Liver (tissue), 9 donors: ENCODE results near the gene STRA6. TPM values are rescaled to one million over a fixed set of nuclear protein-coding genes. Genes with fewer than 3 reads are reported as not detected.

Experiments used
- DNase-seq: peaks from one replicate; pipeline ENCODE4 v3.0.0-alpha.2; 2017; ENCODE audit warnings: low spot score
- H3K27ac ChIP-seq, 2 donors: one replicate each; pipeline ENCODE4 v1.7.0; 2013; ENCODE audit warnings: inconsistent platforms in 2 of 2, low read length in 2 of 2, control low read depth in 1 of 2, low read depth in 1 of 2, mild to moderate bottlenecking in 1 of 2
- H3K27me3 ChIP-seq, 4 donors: one replicate each; pipeline versions ENCODE4 v1.6.1 to v1.7.0; 2013; ENCODE audit warnings: low read length in 3 of 4, inconsistent platforms in 1 of 4, mild to moderate bottlenecking in 1 of 4, moderate library complexity in 1 of 4; ENCODE audit not compliant: control insufficient read depth in 4 of 4, insufficient read depth in 4 of 4
- H3K36me3 ChIP-seq, 4 donors: one replicate each; pipeline versions ENCODE4 v1.6.1 to v1.7.0; 2013; ENCODE audit warnings: low read length in 3 of 4, mild to moderate bottlenecking in 3 of 4, low read depth in 1 of 4, moderate library complexity in 1 of 4; ENCODE audit not compliant: control insufficient read depth in 4 of 4, insufficient read depth in 3 of 4
- H3K4me1 ChIP-seq, 4 donors: one replicate each; pipeline versions ENCODE4 v1.6.1 to v1.7.0; 2013; ENCODE audit warnings: low read length in 3 of 4, mild to moderate bottlenecking in 3 of 4, moderate library complexity in 1 of 4; ENCODE audit not compliant: control insufficient read depth in 4 of 4, insufficient read depth in 4 of 4
- H3K4me3 ChIP-seq, 3 donors: one replicate each; pipeline versions ENCODE4 v1.6.1 to v1.7.0; 2013; ENCODE audit warnings: low read length in 3 of 3, control low read depth in 1 of 3, low read depth in 1 of 3, mild to moderate bottlenecking in 1 of 3
- H3K9ac ChIP-seq, 2 donors: one replicate each; pipeline ENCODE4 v1.7.0; 2013; ENCODE audit warnings: low read length in 2 of 2, mild to moderate bottlenecking in 2 of 2, moderate library complexity in 2 of 2, control low read depth in 1 of 2, low read depth in 1 of 2
- H3K9me3 ChIP-seq, 4 donors: one replicate each; pipeline versions ENCODE4 v1.6.1 to v1.7.0; 2013; ENCODE audit warnings: low read length in 3 of 4; ENCODE audit not compliant: control insufficient read depth in 4 of 4
- EGR1 ChIP-seq, 2 donors: IDR thresholded peaks; 2 replicates each; pipeline ENCODE4 v1.6.1; 2016 to 2018; ENCODE audit warnings: antibody characterized with exemption in 2 of 2, low read depth in 2 of 2
- FOXA1 ChIP-seq: IDR thresholded peaks from 2 replicates; pipeline ENCODE4 v1.6.1; 2016; ENCODE audit warnings: antibody characterized with exemption
- GABPA ChIP-seq, 2 donors: IDR thresholded peaks in 1 of 2; conservative IDR thresholded peaks in 1 of 2; 2 replicates each; pipeline ENCODE4 v1.6.1; 2016; ENCODE audit warnings: antibody characterized with exemption in 2 of 2, mild to moderate bottlenecking in 1 of 2, moderate library complexity in 1 of 2
- HNF4A ChIP-seq, 2 donors: conservative IDR thresholded peaks; 2 replicates each; pipeline ENCODE4 v1.6.1; 2016; ENCODE audit warnings: antibody characterized with exemption in 2 of 2, mild to moderate bottlenecking in 2 of 2
- HNF4G ChIP-seq: IDR thresholded peaks from 2 replicates; pipeline ENCODE4 v1.6.1; 2016; ENCODE audit warnings: antibody characterized with exemption
- JUND ChIP-seq, 2 donors: IDR thresholded peaks; 2 replicates each; pipeline ENCODE4 v1.6.1; 2016; ENCODE audit warnings: antibody characterized with exemption in 2 of 2
- MAX ChIP-seq: IDR thresholded peaks from 2 replicates; pipeline ENCODE4 v1.6.1; 2016; ENCODE audit warnings: antibody characterized with exemption
- NR2F2 ChIP-seq: IDR thresholded peaks from 2 replicates; pipeline ENCODE4 v1.6.1; 2016; ENCODE audit warnings: antibody characterized with exemption
- RAD21 ChIP-seq, 2 donors: IDR thresholded peaks; 2 replicates each; pipeline ENCODE4 v1.6.1; 2016; ENCODE audit warnings: antibody characterized with exemption in 2 of 2, mild to moderate bottlenecking in 2 of 2
- REST ChIP-seq: IDR thresholded peaks from 2 replicates; pipeline ENCODE4 v1.6.1; 2016; ENCODE audit warnings: antibody characterized with exemption, mild to moderate bottlenecking
- RXRA ChIP-seq, 2 donors: IDR thresholded peaks; 2 replicates each; pipeline ENCODE4 v1.6.1; 2017 to 2018; ENCODE audit warnings: antibody characterized with exemption in 2 of 2, mild to moderate bottlenecking in 1 of 2
- SP1 ChIP-seq: IDR thresholded peaks from 2 replicates; pipeline ENCODE4 v1.6.1; 2018; ENCODE audit warnings: antibody characterized with exemption, mild to moderate bottlenecking
- TAF1 ChIP-seq: conservative IDR thresholded peaks from 2 replicates; pipeline ENCODE4 v1.6.1; 2016; ENCODE audit warnings: antibody characterized with exemption, mild to moderate bottlenecking
- ZBTB33 ChIP-seq: IDR thresholded peaks from 2 replicates; pipeline ENCODE4 v1.6.1; 2016; ENCODE audit warnings: antibody characterized with exemption
- WGBS: extraction: QIAGEN DNeasy Blood & Tissue Kit; methylation state at CpG from one replicate; pipeline ENCODE4 v1.1.7; 2013; 5-methylcytosine and 5-hydroxymethylcytosine counted together
- polyA plus RNA-seq, 2 donors: library from polyadenylated mRNA; stranded (reverse) in 1 of 2; unstranded in 1 of 2; fragments of 200-250 nt in 1 of 2; fragments of >200 nt in 1 of 2; fragmentation: Nextera tagmentation in 1 of 2; extraction: Ambion mirVana in 1 of 2; gene quantifications; one replicate each; pipeline versions ENCODE4 v1.2.1 to v1.2.3, GENCODE V29; 2013 to 2015
- total RNA-seq, 2 donors: library from RNA; depleted of rRNA; stranded (reverse); fragments of >200 nt; gene quantifications; one replicate each; pipeline ENCODE4 v1.2.3, GENCODE V29; 2014
- donor health status: healthy.
- donor health status: healthy.
- donor health status: healthy.
- donor health status: healthy.
- donor health status: healthy.

The STRA6 gene
- total and polyA plus RNA-seq, 4 donors: 3.1 TPM; not detected in 3

GRCh38 chr15:74193905-74194304, 8.7 kb downstream of the STRA6 start:
- no peak overlapping the region for H3K4me3 ChIP-seq
- H3K36me3 ChIP-seq: no peaks in the 10 kb centered on the region
- 73% methylated on average over 6 of the region's 6 CpGs for WGBS
- H3K9me3 ChIP-seq: no peaks in the 10 kb centered on the region
- no peak overlapping the region for H3K27ac ChIP-seq
- TF ChIP-seq REST (no peak), GABPA (IDR thresholded peaks at IDR 0.05 in 1 of 2, conservative IDR thresholded peaks at IDR 0.05 in 1 of 2) (no peak), RAD21 (IDR thresholded peaks at IDR 0.05) (no peak), JUND (IDR thresholded peaks at IDR 0.05) (no peak), NR2F2 (no peak), SP1 (no peak), HNF4A (conservative IDR thresholded peaks at IDR 0.05) (no peak), EGR1 (IDR thresholded peaks at IDR 0.05; ENCODE audit: low read depth in 2 of 2) (no peak), ZBTB33 (no peak), TAF1 (no peak), HNF4G (no peak)
- H3K9ac ChIP-seq: no peak overlapping the region
- no peak for DNase-seq
- no peaks in the 10 kb centered on the region for H3K27me3 ChIP-seq
- H3K4me1 ChIP-seq: no peaks in the 10 kb centered on the region

GRCh38 chr15:74193299-74193718, 9.3 kb downstream of the STRA6 start:
- H3K27me3 ChIP-seq: no peaks in the 10 kb centered on the region
- H3K36me3 ChIP-seq: no peaks in the 10 kb centered on the region
- H3K4me1 ChIP-seq: no peaks in the 10 kb centered on the region
- H3K9ac ChIP-seq: no peak overlapping the region
- no peak overlapping the region for H3K4me3 ChIP-seq
- TF ChIP-seq RXRA (IDR thresholded peaks at IDR 0.05): no peak
- TF ChIP-seq GABPA (IDR thresholded peaks at IDR 0.05 in 1 of 2, conservative IDR thresholded peaks at IDR 0.05 in 1 of 2): no peak
- no peak for TF ChIP-seq RAD21 (IDR thresholded peaks at IDR 0.05)
- no peak for TF ChIP-seq MAX
- TF ChIP-seq EGR1 (IDR thresholded peaks at IDR 0.05; ENCODE audit: low read depth in 2 of 2): no peak
- TF ChIP-seq HNF4A (conservative IDR thresholded peaks at IDR 0.05): no peak
- TF ChIP-seq FOXA1: no peak
- no peak for TF ChIP-seq ZBTB33
- TF ChIP-seq REST: no peak
- no peak for TF ChIP-seq NR2F2
- no peak for TF ChIP-seq JUND (IDR thresholded peaks at IDR 0.05)
- no peak overlapping the region for H3K27ac ChIP-seq
- no peak for DNase-seq
- WGBS: 80% methylated on average over 4 of the region's 4 CpGs
- H3K9me3 ChIP-seq: no peaks in the 10 kb centered on the region
